Ureter (tissue), 1 donor: Measurements from ENCODE around the gene EXOC3L1. TPM values are rescaled to one million over a fixed set of nuclear protein-coding genes. Genes with fewer than 3 reads are reported as not detected.

Experiments
- DNase-seq: peaks from one replicate; pipeline ENCODE4 v3.0.0-alpha.2; 2020; ENCODE audit warnings: low spot score
- total RNA-seq: library from RNA; stranded (reverse); gene quantifications from one replicate; pipeline ENCODE4 v1.2.4, GENCODE V29; 2023
- donor health status: DM: yes; HTN: yes; CAD: no.

The EXOC3L1 gene
- total RNA-seq, 1 donor from 2014 or later, result 5.2 TPM

DNA sequence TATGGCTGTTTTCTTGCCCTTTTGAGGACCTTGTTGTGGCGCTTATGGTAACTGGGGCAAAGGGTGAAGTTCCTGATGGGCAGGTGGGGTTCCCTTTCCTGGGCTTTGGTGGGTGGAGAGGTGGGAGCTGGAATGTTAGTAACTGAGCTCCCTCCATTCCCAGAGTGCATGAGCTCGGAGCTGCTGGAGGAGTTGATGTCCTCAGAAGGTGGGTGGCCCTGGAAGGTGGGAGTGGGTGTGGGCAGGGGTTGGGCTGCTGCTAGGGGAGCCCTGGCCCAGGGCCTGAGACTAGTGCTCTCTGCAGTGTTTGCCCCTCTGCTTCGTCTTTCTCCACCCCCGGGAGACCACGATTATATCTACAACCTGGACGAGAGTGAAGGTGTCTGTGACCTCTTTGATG is 7.8 kb upstream of the EXOC3L1 start:
- DNase-seq, result no peak

DNA sequence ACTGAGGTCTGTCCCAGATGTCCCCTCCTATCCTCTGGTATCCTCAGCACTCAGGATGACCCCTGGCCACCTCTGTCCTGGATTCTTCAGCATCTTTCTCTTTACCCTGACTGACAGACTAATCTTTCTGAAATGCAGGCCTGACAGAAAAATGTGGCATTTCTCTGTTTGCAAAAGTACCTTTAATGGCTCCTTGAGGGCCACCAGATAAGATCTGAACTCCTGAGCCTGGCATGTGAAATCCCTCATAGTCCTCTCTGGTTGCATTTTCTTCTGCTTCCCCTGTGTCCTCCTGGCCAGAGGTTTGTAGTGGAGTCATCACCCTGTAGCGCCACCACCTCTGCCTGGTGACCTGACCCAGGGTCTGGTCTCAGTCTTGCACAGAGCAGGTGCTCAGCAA is 6.9 kb upstream of the EXOC3L1 start:
- no peak for DNase-seq

DNA sequence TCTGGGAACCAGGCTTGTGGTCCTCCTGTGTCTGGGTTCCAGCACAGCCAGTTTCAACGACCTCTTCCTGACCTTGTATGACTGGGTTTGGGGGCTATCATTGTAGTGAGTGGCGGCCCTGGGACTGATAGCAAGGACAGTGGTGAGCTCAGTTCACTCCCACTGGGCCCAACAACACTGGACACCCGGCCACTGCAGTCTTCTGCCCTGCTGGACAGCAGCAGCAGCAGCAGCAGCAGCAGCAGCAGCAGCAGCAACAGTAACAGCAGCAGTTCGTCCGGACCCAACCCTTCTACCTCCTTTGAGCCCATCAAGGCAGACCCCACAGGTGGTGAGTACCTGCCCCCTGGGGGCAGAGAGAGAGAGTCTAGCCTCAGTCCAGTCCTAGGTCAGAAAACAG is 5.7 kb upstream of the EXOC3L1 start:
- DNase-seq, result no peak

DNA sequence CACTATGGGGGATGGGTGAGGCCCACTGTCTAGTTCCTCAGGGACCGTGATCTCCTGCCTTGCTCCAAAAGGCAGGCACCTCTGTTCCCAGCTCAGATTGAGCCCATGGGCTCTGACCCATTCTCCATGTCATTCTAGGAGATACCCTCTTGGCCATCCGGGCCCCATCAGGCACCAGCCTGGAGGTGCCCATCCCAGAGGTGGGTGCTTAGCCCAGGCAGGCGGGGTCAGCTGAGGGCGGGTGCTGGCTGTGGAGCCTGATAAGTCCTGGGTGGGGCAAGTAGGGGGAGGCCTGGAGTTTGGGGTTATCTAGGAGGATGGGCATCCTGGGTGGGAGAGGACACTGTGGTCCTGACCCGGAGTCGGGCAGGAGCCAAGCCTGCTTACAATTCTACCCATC is 4.3 kb upstream of the EXOC3L1 start:
- DNase-seq, result no peak

DNA sequence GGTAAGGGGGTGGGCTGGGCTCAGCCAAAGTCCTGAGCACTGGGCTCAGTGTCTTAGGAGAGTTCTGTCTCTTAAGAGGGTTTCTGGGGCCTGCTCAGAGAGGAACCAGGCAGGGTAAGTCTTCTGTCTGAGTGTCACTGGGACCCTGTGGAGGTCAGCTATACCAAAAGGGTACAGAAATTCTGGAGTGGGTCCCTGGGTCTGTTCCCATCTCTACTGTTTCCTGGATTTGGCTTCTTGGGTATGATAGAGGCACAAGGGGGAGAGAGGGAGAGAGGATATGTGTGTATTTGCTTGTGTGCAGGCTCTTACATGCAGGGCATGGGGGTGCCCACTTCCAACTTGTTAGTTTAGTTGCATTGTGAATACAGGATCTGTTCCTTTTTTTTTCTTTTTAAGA is 3.6 kb upstream of the EXOC3L1 start:
- DNase-seq, result no peak

DNA sequence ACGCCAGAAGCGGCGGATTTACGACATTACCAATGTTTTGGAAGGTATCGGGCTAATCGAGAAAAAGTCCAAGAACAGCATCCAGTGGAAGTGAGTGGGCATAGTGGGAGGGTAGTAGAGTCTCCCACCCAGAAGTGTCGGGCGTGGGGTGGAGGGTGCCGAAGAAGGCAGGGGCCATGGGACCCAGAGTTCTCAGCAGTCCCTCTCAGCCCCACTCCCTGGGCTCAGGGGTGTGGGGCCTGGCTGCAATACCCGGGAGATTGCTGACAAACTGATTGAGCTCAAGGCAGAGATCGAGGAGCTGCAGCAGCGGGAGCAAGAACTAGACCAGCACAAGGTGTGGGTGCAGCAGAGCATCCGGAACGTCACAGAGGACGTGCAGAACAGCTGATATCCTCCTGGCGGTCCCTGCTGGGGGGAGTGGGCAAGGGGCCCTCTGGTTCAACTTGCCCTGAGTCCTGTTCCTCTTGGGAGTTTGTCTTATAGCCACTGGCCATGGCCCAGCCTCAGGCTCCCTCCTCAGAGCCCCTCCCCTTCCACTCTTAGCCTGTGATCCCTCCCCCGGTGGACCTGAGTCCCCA is 2.9 kb upstream of the EXOC3L1 start:
- no peak for DNase-seq

DNA sequence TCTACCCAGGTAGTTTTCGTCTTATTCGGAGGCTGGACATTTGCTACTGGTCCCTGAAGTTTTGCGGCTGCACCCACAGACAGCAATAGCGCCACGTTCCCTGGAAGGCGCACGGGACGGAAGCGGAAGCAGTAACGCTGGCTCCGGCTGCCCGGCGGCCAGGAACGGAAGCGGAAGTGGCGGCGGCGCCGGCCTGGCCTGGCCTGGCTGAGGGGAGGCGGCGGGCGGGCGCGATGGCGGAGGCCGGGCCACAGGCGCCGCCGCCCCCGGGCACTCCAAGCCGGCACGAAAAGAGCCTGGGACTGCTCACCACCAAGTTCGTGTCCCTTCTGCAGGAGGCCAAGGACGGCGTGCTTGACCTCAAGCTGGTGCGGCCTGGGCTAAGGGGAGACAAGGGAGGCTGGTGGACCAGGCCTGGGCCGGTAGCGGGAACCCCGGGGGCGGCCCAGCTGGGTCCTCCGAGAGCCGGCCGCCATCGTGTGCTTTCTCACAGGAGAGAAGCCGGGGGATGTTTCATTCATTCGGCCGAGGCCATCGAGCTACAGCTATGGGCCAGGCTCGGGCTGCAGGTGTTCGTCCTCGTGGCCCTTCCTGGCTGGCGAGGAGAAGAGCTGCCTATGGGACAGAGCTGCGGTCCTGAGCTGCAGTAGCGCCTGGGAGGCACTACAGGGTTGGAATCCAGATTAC is 2.2 kb upstream of the EXOC3L1 start, which contains the start of gene E2F4:
Gene E2F4 (plus strand): TSS at position 161 of the 687 bp plus-strand sequence. CDS start 73 bp downstream, at position 234.
- DNase-seq, result peak; percentile 91

DNA sequence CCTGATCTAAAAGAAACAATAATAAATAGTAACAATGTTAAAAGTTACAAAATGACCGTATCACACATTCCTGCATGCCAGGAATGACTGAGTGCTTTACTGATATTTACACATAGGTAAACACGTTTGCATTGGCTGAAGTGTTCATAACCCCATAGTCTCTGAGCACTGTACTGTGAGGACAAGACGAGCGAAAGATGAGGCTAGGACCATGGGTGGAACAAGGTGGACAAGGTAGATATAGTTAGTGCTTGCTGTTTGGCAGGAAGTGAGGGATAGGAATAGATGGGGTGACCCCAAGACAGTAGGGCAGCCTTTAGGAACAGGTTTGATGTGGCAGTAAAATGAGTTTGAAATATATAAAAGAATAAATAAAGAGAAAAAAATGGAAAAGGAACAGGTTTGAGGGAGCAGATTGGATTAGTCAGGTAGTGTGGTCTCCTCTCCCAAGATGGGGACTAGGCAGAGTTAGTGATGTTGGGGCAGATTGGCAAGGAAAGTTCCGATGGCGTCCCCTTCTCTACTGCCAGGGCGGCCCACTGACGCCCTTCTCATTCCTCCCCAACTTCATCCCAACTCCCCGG is 1.6 kb upstream of the EXOC3L1 start:
- no peak for DNase-seq

DNA sequence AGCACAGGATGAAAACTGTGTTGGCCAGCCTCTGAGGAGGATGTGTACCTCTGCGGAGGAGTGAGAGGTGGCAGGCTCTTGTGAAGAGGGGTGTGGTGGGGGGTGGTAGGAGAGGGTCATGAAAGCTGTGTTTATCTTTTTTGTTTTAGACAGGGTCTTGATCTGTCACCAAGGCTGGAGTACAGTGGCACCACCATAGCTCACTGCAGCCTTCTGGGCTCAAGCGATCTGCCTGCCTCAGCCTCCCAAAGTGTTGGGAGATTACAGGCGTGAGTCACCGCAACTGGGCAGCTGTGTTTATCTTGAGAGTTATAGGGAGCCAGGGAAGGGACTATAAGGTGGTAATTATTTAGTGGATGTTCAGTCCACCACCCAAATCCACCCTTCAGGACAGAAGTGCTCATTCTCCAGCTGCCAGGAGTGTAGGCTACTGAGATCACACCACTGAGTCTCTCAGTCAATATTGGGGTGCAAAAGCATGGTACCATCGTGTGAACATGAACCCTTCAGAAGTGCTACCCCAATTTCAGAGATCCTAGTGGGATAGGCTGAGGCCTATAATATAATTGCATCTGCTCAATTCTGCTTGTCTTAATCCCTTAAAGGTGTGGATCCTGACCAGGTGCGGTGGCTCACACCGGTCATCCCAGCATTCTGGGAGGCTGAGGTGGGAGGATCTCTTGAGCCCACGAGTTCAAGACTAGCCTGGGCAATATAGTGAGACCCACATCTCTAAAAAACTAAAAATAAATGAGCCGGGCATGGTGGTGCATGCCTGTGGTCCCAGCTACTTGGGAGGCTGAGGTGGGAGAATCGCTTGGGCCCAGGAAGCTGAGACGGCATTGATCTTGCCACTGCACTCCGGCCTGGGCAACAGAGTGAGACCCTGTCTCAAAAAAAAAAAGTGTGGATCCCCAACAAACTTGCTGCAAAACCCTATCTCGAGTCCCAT is 788 bp upstream of the EXOC3L1 start:
- no peak for DNase-seq

DNA sequence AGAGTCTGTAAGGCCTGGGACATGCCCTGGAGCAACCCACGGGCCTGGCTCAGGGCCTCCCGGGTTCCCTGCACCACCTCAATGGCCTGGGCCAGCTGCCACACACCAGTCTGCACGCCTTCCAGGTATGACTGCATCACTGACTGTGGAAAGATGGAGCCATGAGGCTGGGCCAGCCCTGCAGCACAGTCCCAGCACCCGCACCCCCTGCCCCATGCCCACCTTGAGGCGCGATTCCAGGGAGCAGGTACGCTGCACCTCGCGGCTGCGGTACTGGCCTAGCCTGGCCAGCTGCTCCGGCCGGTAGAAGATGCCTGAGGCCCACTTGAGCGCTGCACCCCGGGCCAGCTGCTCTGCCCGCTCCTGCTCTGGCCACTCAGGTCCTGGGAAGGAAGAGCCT is 1.1 kb downstream of the EXOC3L1 start:
- DNase-seq, result no peak

DNA sequence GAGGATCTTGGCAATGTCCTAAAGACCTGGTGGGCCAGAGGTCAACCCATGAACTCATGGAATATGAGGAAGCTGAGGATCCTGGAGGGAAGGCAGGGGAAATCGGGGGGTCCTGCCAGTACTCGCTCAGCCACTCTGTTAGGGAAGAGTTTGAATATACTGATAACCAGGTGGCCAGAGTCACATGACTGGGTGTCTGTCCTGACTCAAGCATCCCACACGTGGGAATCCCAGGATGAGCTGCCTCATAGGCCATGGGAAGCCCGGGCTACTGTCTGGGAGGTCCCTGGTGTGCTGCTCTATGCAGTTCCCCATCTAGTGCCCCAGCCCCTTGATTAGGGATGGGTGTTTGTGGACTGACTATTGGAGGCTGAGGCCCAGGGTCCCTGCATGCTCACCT is 1.6 kb downstream of the EXOC3L1 start:
- DNase-seq, result no peak

DNA sequence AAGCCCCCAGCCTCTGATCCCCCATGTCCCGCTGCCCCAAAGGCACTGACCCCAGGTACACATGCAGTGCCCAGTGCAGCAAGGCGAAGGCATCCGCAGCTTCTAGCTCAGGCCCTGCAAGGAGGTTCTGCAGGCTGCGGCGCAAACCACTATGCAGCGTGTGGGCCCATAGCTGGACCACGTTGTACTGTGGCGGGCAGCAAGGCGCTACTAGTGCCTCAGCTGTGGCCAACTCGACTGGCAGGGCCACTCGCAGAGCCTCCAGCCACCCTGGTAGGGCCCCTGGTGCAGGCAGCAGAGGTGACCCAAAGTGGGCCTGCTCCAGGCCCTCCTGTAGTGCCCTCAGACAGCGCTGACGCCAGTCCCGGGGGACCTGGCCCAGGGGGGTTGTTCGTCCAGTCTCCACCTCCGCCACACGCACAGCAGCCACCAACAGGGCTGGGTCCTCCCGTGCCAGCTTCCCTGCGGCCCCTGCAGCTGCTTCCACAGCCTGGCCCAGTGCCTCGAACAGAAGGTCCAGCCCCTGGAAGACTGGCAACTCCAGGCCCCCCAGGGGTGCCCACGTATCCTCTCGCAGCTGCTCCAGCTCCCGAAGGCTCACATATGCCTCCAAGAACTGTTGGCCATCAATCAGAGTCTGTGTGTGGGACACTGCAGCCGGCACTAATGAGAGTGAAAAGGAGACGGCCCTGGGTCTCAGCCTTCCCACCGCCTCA is 2.6 kb downstream of the EXOC3L1 start:
- DNase-seq, result no peak

DNA sequence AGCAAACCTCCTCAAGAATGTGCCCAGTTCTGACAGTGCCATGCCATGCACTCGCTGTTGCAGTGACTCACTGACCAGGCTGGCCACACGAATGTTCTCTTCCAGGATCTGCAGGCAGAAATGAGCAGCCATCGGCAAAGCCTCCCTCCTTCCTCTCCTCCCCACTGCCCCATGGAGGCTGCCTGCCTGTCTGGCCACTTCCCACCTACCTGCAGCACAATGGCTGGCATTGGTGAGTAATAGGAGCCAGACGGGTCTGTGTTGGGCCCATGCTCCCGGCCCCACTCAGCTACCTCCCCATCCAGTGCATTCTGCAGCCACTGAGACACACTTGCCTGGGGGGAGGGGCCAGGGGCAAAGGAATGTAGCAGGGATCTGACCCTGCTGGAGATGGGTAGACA is 3.4 kb downstream of the EXOC3L1 start:
- DNase-seq, result no peak

DNA sequence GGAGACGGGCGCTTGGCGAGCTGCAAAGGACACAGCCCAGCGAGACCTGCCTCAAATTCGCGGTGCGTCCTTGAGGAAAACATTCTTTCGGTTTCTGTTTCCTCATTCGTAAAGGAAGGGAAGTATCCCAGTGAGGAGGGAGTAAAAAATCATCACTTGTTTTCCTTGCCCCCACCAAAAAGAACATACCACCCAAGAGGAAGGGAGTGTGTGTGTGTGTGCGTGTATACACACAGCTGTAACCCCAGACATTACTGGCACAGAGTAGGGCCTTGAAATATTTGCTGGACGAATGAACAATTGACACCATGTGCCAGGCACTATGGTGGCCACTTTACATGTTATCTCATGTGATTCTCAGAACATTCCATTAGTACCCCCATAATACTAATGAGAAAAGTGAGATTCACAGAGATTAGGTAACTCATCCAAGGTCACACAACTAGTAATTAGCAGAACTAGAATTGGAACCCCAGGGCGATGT is 4.2 kb downstream of the EXOC3L1 start:
- no peak for DNase-seq

DNA sequence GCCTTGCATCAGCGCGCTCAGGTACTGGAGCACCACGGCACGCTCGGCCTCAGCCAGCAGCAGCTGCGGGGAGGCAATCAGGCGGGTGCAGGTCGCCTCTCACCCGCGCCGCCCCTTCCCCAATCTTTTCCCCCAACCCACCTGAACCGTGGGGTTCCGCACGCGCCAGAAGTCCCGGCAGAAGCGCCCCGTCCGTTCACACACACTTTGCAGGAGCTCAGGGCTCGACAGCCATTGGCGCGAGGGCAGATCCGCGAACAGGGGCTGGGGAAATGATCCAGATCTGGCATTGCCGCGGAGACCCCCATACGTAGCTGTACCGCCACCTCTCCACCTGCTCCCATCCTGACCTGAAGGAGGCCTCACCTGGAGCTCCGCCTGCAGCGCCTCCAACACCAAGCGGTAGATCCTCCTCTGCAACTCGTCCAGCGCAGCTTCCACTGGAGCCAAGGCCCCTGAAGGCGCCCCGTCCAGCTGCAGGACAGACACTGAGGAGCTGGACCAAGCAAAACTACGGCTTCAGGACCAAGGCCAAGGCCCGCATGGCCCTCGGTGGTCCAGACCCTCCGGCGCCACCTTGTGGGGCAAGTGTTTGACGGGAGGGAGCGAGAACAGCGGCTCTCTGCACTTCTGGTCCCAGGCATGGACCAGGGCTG is 4.8 kb downstream of the EXOC3L1 start:
- peak; percentile 93 for DNase-seq

DNA sequence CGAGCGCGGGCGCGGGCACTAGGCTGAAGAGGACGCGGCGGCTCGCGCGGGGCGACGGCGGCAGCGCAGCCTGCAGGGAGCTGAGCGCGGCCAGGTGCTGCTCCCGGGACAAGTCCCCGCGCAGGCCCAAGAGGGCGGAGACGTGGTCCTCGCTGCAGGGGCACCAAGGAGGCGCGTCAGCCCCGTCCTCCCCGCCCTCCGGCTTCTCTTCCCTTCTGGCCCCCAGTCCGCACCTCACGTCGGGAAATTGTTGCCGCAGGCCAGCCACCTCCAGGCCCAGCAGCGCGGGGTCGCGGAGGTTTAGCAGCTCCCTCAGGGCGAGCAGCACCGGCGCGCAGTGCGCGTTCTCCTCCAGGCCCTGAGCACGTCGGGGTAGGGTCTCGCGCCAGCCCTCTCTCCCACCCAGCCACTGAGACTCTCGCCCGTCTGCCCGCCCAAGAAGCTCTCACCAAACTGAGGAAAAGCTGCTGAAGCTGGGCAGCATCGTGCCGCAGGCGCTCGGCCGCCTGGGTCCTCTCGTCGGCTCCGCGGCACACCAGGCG is 5.4 kb downstream of the EXOC3L1 start:
- no peak for DNase-seq

DNA sequence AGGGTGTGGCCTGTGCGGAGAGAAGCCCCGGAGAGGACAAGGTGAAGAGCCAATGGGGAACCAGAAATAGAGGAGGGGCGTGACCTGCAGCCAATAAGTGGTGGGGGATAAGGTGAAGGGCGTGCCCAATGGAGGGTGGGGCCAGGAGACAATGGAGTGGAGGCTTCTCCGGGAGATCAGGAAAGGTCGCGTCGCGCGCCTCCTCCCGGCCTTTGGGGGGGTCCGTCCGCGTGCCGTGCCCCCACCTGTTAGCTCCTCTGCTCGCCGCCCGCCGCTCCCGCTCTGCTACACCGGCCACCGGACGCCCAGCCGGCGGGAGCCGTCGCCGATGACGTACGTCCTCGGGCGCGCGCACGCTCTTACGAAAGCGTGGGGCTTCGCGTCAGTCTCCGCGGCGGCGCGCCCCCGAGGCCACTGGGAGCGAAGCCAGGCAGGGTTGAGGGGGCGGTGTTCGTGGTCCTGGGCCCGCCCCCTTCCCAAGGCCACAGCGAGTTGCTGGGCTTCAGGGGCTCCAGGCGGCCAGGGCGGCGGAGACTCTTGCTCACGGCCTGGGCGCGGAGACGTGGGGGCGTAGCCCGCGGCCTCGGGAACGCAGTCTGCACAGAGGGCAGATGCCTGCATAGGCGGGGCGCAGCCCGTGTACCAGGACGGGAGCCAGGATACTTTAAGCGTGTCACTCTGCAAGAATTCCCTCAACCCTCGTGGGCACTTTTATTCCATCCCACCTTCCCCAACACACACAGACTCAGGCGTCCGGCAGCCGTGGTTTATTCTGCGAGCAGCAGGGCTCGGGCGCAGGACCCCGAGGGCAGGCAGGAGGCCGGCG is 6.1 kb downstream of the EXOC3L1 start, which contains the start of gene MATCAP1:
Gene MATCAP1 (minus strand): TSS at position 337 of the 826 bp plus-strand sequence. CDS start 3,353 bp downstream, outside the sequence.
- peak; percentile 97 for DNase-seq

DNA sequence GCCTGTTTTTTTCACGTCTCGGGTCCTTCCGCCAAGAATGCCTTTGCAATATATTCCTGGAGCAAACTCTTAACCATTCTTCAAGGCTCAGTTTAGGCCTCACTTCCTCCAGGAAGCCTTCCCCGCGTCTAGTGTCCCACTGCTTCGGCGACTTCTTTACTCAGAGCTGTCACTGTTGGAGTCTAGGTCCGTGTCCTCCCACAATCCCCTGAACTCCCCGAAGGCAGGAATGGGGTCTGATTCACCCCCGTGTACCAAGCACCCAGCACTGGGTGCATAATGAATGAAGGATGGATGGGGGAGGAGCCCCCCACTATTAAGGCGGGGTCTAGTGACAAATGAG is 6.7 kb downstream of the EXOC3L1 start:
- DNase-seq, result no peak

DNA sequence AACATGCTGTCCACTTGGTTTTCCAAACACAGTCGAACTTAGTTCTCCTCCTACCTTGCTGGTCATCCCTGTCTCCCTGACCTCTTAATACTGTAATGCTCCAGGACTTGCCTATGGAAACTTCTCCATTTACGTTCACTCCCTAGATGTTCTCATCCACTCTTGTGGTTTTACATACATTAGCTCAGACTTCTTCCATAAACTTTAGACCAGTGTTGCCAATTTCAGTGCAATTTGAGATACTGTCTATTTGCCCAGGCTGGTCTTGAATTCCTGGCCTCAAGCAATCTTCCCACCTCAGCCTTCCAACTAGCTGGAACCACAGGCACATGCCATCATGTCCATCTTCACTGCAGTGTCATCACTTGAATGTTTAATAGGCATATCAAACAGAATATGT is 7.6 kb downstream of the EXOC3L1 start:
- no peak for DNase-seq

DNA sequence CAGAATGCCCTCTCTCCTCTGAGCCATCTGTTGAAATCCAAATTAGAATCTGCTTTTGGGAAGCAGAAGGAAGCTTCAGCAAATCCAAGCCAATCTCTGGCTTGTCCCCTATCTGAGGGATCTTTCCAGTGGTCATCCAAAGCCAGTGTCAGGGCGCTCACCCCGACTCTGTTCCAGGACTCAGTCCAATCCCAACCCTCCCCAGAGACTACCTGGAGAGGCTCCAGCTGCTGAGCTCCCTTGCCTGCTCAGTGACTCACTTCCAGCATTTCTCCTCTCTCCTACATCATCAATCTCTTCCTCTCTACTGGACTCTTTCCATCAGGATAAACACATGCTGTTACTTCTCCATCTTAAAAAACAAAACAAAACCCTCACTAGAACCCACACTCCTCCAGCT is 8.6 kb downstream of the EXOC3L1 start:
- DNase-seq, result no peak
